Natural killer cell (primary cell): ENCODE results near the gene CCDC88A. TPM values are rescaled to one million over a fixed set of nuclear protein-coding genes. Genes with fewer than 3 reads are reported as not detected.

Experiments used
- ATAC-seq, 3 donors: fragments of 150-1000 bp in 2 of 3; fragments of 200-7000 bp in 1 of 3; cut with Tn5 transposase; 1 replicate in 1 of 3; 2 replicates in 2 of 3; pipeline ENCODE4 v1.10.0; 2021; ENCODE audit warnings: mild to moderate bottlenecking in 2 of 3, moderate library complexity in 2 of 3
- DNase-seq, 2 donors: peaks; one replicate each; pipeline versions ENCODE4 v3.0.0 to v3.0.0-alpha.2; 2013 to 2021; ENCODE audit warnings: mixed read lengths in 1 of 2
- H3K27ac ChIP-seq: one replicate; pipeline ENCODE4 v1.5.1; 2013; ENCODE audit warnings: mild to moderate bottlenecking, low read length
- H3K27me3 ChIP-seq: one replicate; pipeline ENCODE4 v1.6.1; 2013; ENCODE audit warnings: low read length; ENCODE audit not compliant: control insufficient read depth, insufficient read depth
- H3K36me3 ChIP-seq: one replicate; pipeline ENCODE4 v1.6.1; 2013; ENCODE audit warnings: low read length; ENCODE audit not compliant: control insufficient read depth, insufficient read depth
- H3K4me1 ChIP-seq: one replicate; pipeline ENCODE4 v1.6.1; 2013; ENCODE audit warnings: low read length; ENCODE audit not compliant: control insufficient read depth, insufficient read depth
- H3K4me3 ChIP-seq: one replicate; pipeline ENCODE4 v1.5.1; 2013; ENCODE audit warnings: low read length
- H3K9me3 ChIP-seq: one replicate; pipeline ENCODE4 v1.6.1; 2013; ENCODE audit warnings: low read length; ENCODE audit not compliant: control insufficient read depth, insufficient read depth
- H3K27ac Mint-ChIP-seq, 2 donors: one replicate each; pipeline ENCODE4 v1.8.0; 2022; ENCODE audit warnings: mild to moderate bottlenecking in 2 of 2, mixed read lengths in 2 of 2, moderate library complexity in 1 of 2
- H3K27me3 Mint-ChIP-seq, 2 donors: one replicate each; pipeline ENCODE4 v1.8.0; 2022; ENCODE audit warnings: low read depth in 2 of 2, mixed read lengths in 2 of 2
- H3K36me3 Mint-ChIP-seq: one replicate; pipeline ENCODE4 v1.8.0; 2022; ENCODE audit warnings: mixed read lengths
- H3K4me1 Mint-ChIP-seq, 2 donors: one replicate each; pipeline ENCODE4 v1.8.0; 2022; ENCODE audit warnings: mixed read lengths in 2 of 2
- H3K4me3 Mint-ChIP-seq: one replicate; pipeline ENCODE4 v1.8.0; 2022; ENCODE audit warnings: mild to moderate bottlenecking, moderate library complexity, mixed read lengths
- H3K9me3 Mint-ChIP-seq, 2 donors: one replicate each; pipeline ENCODE4 v1.8.0; 2022; ENCODE audit warnings: mixed read lengths in 2 of 2
- CTCF ChIP-seq: fragments of 200-600 bp; IDR thresholded peaks from one replicate; pipeline ENCODE4 v1.8.0; 2022; ENCODE audit warnings: antibody characterized with exemption
- WGBS: methylation state at CpG from one replicate; pipeline ENCODE4 v1.1.7; 2013; ENCODE audit warnings: missing lambda C conversion rate; ENCODE audit not compliant: insufficient coverage; 5-methylcytosine and 5-hydroxymethylcytosine counted together
- intact Hi-C: fragments of 100-400 bp; cut with micrococcal nuclease; formaldehyde crosslinking; loops from one replicate; pipeline ENCODE4 v1.14.2; 2022
- total RNA-seq, 4 donors: library from RNA; stranded (reverse); fragments of 120-200 nt in 1 of 4; gene quantifications; one replicate each; pipeline versions ENCODE4 v1.2.3 to v1.2.4, GENCODE V29; 2013 to 2022

Gene CCDC88A
- total RNA-seq, 3 donors from 2014 or later (not counting 1 experiment from before 2014, with no cell fraction given) = 20.4 to 39.0 (median 26.4) TPM

DNA sequence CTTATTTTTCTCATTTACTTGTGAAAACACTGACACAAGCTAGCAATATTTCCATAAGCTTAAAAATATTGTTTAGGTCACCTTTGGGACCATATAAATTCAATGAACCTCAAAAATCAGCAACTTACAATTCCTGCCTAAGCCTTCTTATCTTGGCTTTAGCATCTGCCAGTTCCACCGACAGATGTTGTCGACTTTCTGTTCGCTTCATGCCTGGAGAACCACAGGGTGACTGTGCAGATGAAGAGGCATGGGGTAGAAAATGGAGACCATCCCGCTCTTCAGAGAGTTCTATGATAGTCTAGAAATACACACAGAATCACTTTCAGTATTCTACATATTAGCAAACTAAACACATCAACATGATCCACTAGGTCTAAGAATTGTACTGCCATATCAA, 64.2 kb downstream of the CCDC88A start:
- DNase-seq (no peak), ATAC-seq (no peak)
- H3K4me3 ChIP-seq = no peak overlapping the region
- no peaks in the 10 kb centered on the region for H3K4me1 Mint-ChIP-seq
- WGBS = 100% methylated on average over 4 of the region's 4 CpGs
- intact Hi-C loops = no loop called here
- no peaks in the 10 kb centered on the region for H3K9me3 ChIP-seq
- no peak for TF ChIP-seq CTCF
- no peaks in the 10 kb centered on the region for H3K36me3 Mint-ChIP-seq
- peaks cover 0 to 2% of the 10 kb centered on the region in 2 donors for H3K9me3 Mint-ChIP-seq
- no peak overlapping the region for H3K27ac ChIP-seq
- no peak overlapping the region for H3K27ac Mint-ChIP-seq
- no peak overlapping the region for H3K4me3 Mint-ChIP-seq
- H3K27me3 Mint-ChIP-seq = no peaks in the 10 kb centered on the region
- H3K27me3 ChIP-seq = no peaks in the 10 kb centered on the region
- H3K36me3 ChIP-seq = no peaks in the 10 kb centered on the region
- H3K4me1 ChIP-seq = no peaks in the 10 kb centered on the region

GRCh38 chr2:55351672-55352071, 68.0 kb downstream of the CCDC88A start:
- no peak overlapping the region for H3K4me3 Mint-ChIP-seq
- H3K27ac Mint-ChIP-seq = no peak overlapping the region
- Histone ChIP-seq H3K27ac (no peak overlapping the region), H3K9me3 (no peaks in the 10 kb centered on the region), H3K27me3 (no peaks in the 10 kb centered on the region), H3K4me1 (no peaks in the 10 kb centered on the region), H3K4me3 (no peak overlapping the region), H3K36me3 (no peaks in the 10 kb centered on the region)
- TF ChIP-seq CTCF = no peak
- intact Hi-C loops = no loop called here
- ATAC-seq = no peak
- H3K9me3 Mint-ChIP-seq = peaks cover 0 to 2% of the 10 kb centered on the region in 2 donors
- no peaks in the 10 kb centered on the region for H3K4me1 Mint-ChIP-seq
- H3K27me3 Mint-ChIP-seq = no peaks in the 10 kb centered on the region
- no peaks in the 10 kb centered on the region for H3K36me3 Mint-ChIP-seq
- WGBS = 100% methylated on average over 3 of the region's 3 CpGs
- no peak for DNase-seq

DNA sequence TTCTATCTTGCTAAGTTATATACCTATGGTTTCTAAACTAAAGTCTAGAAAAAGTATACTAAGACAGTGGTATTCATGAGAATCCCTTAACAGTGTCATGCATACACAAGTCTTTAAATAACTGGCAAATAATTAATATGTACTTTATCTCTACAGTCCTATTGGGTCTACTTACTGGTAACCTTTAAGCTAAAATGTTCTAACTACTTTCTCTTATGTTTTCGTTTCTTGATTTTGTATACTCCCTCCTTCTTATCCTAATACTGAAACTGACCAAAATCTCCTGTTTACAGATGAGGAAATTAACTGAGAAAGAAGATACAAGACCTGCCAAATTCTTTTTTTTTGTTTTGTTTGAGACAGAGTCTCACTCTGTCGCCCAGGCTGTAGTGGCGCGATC, 74.6 kb downstream of the CCDC88A start:
- Mint-ChIP-seq H3K4me3 (no peak overlapping the region), H3K9me3 (no peaks in the 10 kb centered on the region), H3K27ac (no peak overlapping the region), H3K4me1 (no peaks in the 10 kb centered on the region), H3K36me3 (no peaks in the 10 kb centered on the region), H3K27me3 (no peaks in the 10 kb centered on the region)
- no peak for DNase-seq
- no peak for TF ChIP-seq CTCF
- no peaks in the 10 kb centered on the region for H3K36me3 ChIP-seq
- no peaks in the 10 kb centered on the region for H3K27me3 ChIP-seq
- H3K4me3 ChIP-seq = no peak overlapping the region
- no peaks in the 10 kb centered on the region for H3K4me1 ChIP-seq
- no peaks in the 10 kb centered on the region for H3K9me3 ChIP-seq
- WGBS = 92% methylated on average over 3 of the region's 4 CpGs
- intact Hi-C loops = no loop called here
- H3K27ac ChIP-seq = no peak overlapping the region
- ATAC-seq = no peak

GRCh38 chr2:55338268-55338667, 81.4 kb downstream of the CCDC88A start:
- no peak overlapping the region for H3K27ac Mint-ChIP-seq
- no peaks in the 10 kb centered on the region for H3K9me3 ChIP-seq
- no peaks in the 10 kb centered on the region for H3K4me1 ChIP-seq
- H3K27ac ChIP-seq = no peak overlapping the region
- H3K4me1 Mint-ChIP-seq = no peaks in the 10 kb centered on the region
- no peak for ATAC-seq
- H3K36me3 ChIP-seq = peaks cover 7% of the 10 kb centered on the region
- no peaks in the 10 kb centered on the region for H3K36me3 Mint-ChIP-seq
- intact Hi-C loops = no loop called here
- H3K27me3 ChIP-seq = no peaks in the 10 kb centered on the region
- DNase-seq = no peak
- H3K4me3 Mint-ChIP-seq = no peak overlapping the region
- H3K9me3 Mint-ChIP-seq = no peaks in the 10 kb centered on the region
- no peak for TF ChIP-seq CTCF
- no peaks in the 10 kb centered on the region for H3K27me3 Mint-ChIP-seq
- no peak overlapping the region for H3K4me3 ChIP-seq
